HCT116 (cell line): Measurements from ENCODE around the gene TATDN2. TPM values are rescaled to one million over a fixed set of nuclear protein-coding genes. Genes with fewer than 3 reads are reported as not detected.

ENCODE experiments used
- ATAC-seq: fragments of 200-7000 bp; cut with Tn5 transposase; 2 replicates; pipeline ENCODE4 v1.9.1; 2020; ENCODE audit warnings: mild to moderate bottlenecking, moderate library complexity
- BruUV-seq: library from RNA; stranded (reverse); fragments of 400-500 nt; replicated peaks from 2 replicates; lab custom pipeline; 2021; lab: Mats Ljungman, UMichigan
- CTCF ChIA-PET: fragments of 300-600 bp; sonication (Branson Sonifier 250); formaldehyde crosslinking; loops from one replicate; lab custom pipeline; 2021; ENCODE audit warnings: antibody characterized with exemption; lab: Charles Lee
- POLR2A ChIA-PET: fragments of 300-600, 350-600 bp; sonication (Branson Sonifier 250); formaldehyde crosslinking; loops from one replicate; lab custom pipeline; 2021; ENCODE audit warnings: antibody characterized with exemption; lab: Charles Lee
- RAD21 ChIA-PET, 2 experiments: fragments of 300-600 bp; sonication (Branson Sonifier 250); formaldehyde crosslinking; loops; one replicate each; lab custom pipeline; 2023; ENCODE audit warnings: low total read pairs in 2 of 2; ENCODE audit not compliant: uncharacterized antibody in 2 of 2, unreplicated experiment in 2 of 2, low non-redundant PET in 1 of 2; lab: Charles Lee
- DNase-seq: peaks from one replicate; pipeline ENCODE4 v3.0.0-alpha.2; 2010; ENCODE audit warnings: low read depth, low spot score
- H2AFZ ChIP-seq: fragments of 200-600 bp; shearing (Covaris generic), sonication (generic); 2 replicates; pipeline ENCODE4 v1.6.1; 2017; ENCODE audit warnings: low read depth, mixed run types, mixed read lengths, antibody characterized with exemption, low read length; ENCODE audit not compliant: poor library complexity, severe bottlenecking
- H3K27ac ChIP-seq: 2 replicates; pipeline ENCODE4 v1.5.1; 2012; ENCODE audit warnings: low read depth, low read length
- H3K27me3 ChIP-seq: fragments of 200-600 bp; sonication (generic); 2 replicates; pipeline ENCODE4 v1.6.1; 2016; ENCODE audit warnings: mixed run types, low read length, mixed read lengths; ENCODE audit not compliant: insufficient read depth
- H3K36me3 ChIP-seq, 2 experiments: fragments of 200-500 bp in 1 of 2; fragments of 200-600 bp in 1 of 2; sonication (Bioruptor generic) in 1 of 2; sonication (generic) in 1 of 2; 2 replicates each; pipeline versions ENCODE4 v1.5.1 to v1.6.1; 2014 to 2016; ENCODE audit warnings: low read length in 2 of 2, inconsistent platforms in 1 of 2, mixed read lengths in 1 of 2, mixed run types in 1 of 2; ENCODE audit not compliant: insufficient read depth in 2 of 2, control insufficient read depth in 1 of 2
- H3K4me1 ChIP-seq, 2 experiments: fragments of 200-600 bp in 1 of 2; sonication (generic) in 1 of 2; 2 replicates each; pipeline versions ENCODE4 v1.5.1 to v1.6.1; 2012 to 2017; ENCODE audit warnings: low read length in 2 of 2, inconsistent platforms in 1 of 2, mild to moderate bottlenecking in 1 of 2, mixed read lengths in 1 of 2, mixed run types in 1 of 2, moderate library complexity in 1 of 2; ENCODE audit not compliant: insufficient read depth in 2 of 2, control insufficient read depth in 1 of 2
- H3K4me2 ChIP-seq: fragments of 200-600 bp; sonication (generic); 2 replicates; pipeline ENCODE4 v1.6.1; 2017; ENCODE audit warnings: mixed run types, low read length, mixed read lengths
- H3K4me3 ChIP-seq, 2 experiments: fragments of 200-600 bp in 1 of 2; sonication (generic) in 1 of 2; replicated peaks in 1 of 2; 2 replicates each; pipeline ENCODE4 v1.5.1; 2011 to 2016; ENCODE audit warnings: low read length in 2 of 2, control low read depth in 1 of 2, low read depth in 1 of 2, mild to moderate bottlenecking in 1 of 2, mixed read lengths in 1 of 2, mixed run types in 1 of 2
- H3K79me2 ChIP-seq: fragments of 200-600 bp; sonication (generic); 2 replicates; pipeline ENCODE4 v1.6.1; 2017; ENCODE audit warnings: mild to moderate bottlenecking, mixed run types, low read length, moderate library complexity, mixed read lengths; ENCODE audit not compliant: insufficient read depth
- H3K9ac ChIP-seq: fragments of 200-600 bp; sonication (generic); 2 replicates; pipeline ENCODE4 v1.6.1; 2016; ENCODE audit warnings: low read length, mixed read lengths
- H3K9me2 ChIP-seq: fragments of 200-600 bp; sonication (generic), shearing (Covaris generic); 2 replicates; pipeline ENCODE4 v1.6.1; 2017; ENCODE audit warnings: mixed run types, mild to moderate bottlenecking, moderate library complexity; ENCODE audit not compliant: insufficient read depth
- H3K9me3 ChIP-seq, 2 experiments: fragments of 200-500 bp in 1 of 2; fragments of 200-600 bp in 1 of 2; sonication (Bioruptor generic) in 1 of 2; sonication (generic) in 1 of 2; 2 replicates each; pipeline ENCODE4 v1.6.1; 2014 to 2017; ENCODE audit warnings: low read length in 2 of 2, mixed read lengths in 2 of 2, inconsistent platforms in 1 of 2, low read depth in 1 of 2, mild to moderate bottlenecking in 1 of 2, mixed run types in 1 of 2, moderate library complexity in 1 of 2; ENCODE audit not compliant: control insufficient read depth in 1 of 2, insufficient read depth in 1 of 2
- H4K20me1 ChIP-seq: fragments of 200-600 bp; sonication (generic), shearing (Covaris generic); 2 replicates; pipeline ENCODE4 v1.6.1; 2017; ENCODE audit warnings: mixed run types, mild to moderate bottlenecking, moderate library complexity; ENCODE audit not compliant: insufficient read depth
- TCF7L2 ChIP-seq: IDR thresholded peaks from 2 replicates; pipeline ENCODE4 v1.7.0; 2011; ENCODE audit warnings: borderline replicate concordance, inconsistent platforms; ENCODE audit not compliant: insufficient read depth, insufficient read length; ENCODE audit errors: extremely low read depth
- ZFX ChIP-seq: fragments of 450-650 bp; IDR thresholded peaks from 2 replicates; pipeline ENCODE4 v1.6.1; 2017
- intact Hi-C: fragments of 100-400 bp; cut with micrococcal nuclease; formaldehyde crosslinking; loops from 2 replicates; pipeline ENCODE4 v1.10.0; 2022
- total RNA-seq: library from RNA; stranded (reverse); gene quantifications from one replicate; pipeline ENCODE4 v1.2.1, GENCODE V29; 2021; ENCODE audit not compliant: unreplicated experiment

Gene TATDN2
- total RNA-seq, 1 experiment from 2014 or later: 26.8 TPM

DNA sequence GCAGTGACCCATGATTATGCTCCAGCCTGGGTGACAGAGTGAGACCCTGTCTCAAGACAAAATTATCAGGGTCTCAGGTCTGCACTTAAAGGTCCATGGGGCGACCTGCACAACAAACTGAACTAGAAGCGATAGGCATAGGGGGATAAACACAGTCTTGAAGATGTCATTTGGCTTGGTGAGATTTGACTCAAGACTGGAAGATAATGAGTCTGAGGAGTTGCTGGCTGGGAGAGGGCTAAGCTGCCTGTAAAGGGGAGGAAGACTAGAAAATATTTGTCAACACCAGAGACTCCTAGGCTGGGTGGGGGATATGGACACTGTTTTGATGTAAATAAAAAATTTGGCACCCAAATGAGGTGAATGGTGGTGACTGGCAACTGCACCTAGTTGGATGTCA is 24.7 kb downstream of the TATDN2 start:
- ChIA-PET CTCF (interaction anchor here (1.6 kb wide), 1 partner anchor 9 kb away, joined by 4 read pairs; no protein-coding TSS in a partner anchor), POLR2A (no interaction called here)
- no peaks in the 10 kb centered on the region for H3K9me3 ChIP-seq
- H3K4me3 ChIP-seq: no peak overlapping the region
- H3K27me3 ChIP-seq: no peaks in the 10 kb centered on the region
- H3K79me2 ChIP-seq: peaks cover 95% of the 10 kb centered on the region
- H3K4me1 ChIP-seq: no peaks in the 10 kb centered on the region
- no peak for ATAC-seq
- H3K36me3 ChIP-seq: peaks cover 14 to 29% of the 10 kb centered on the region in 2 experiments
- H3K9me2 ChIP-seq: no peaks in the 10 kb centered on the region
- intact Hi-C loops: no loop called here
- TF ChIP-seq ZFX: no peak
- TF ChIP-seq, all 23 proteins: peak for 0
- Histone ChIP-seq H2AFZ (no peak overlapping the region), H3K9ac (no peak overlapping the region), H3K27ac (no peak overlapping the region), H3K4me2 (no peak overlapping the region), H4K20me1 (no peaks in the 10 kb centered on the region)
- RAD21 ChIA-PET: no interaction called here
- no TSS peak for BruUV-seq
- no peak for DNase-seq

DNA sequence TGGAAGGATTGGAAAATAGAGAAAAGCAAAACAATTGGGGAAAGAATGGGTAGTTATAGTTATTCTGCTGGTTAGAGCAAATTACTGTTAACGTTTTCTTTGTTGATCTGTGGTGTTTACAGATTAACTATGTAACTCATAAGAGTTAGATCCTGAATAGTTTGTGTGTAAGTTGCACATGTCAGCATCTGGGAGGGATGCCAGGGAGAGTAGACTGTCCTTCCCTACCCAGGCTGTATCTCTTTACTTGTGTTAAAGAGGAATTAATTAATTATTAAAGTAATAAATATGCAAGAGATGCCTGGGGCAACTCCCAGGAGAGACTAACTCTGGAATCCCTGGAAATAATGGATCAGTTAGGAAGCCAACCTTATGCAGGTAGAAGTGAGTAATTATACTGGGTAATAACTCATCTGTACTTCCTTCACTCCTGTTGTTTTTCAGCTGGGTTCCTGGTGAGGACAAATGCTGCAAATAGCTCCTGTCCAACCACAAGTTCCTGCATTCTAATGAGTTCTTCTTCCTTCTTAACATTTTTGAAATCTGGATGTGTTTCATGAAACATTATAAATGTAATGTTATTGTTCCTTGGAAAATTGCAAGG is 25.5 kb downstream of the TATDN2 start:
- no peak overlapping the region for H3K27ac ChIP-seq
- H2AFZ ChIP-seq: no peak overlapping the region
- ChIA-PET RAD21 (no interaction called here), CTCF (interaction anchor here (1.6 kb wide), 1 partner anchor 10 kb away, joined by 4 read pairs; no protein-coding TSS in a partner anchor), POLR2A (no interaction called here)
- DNase-seq (no peak), ATAC-seq (no peak)
- H3K4me3 ChIP-seq: no peak overlapping the region
- H3K27me3 ChIP-seq: no peaks in the 10 kb centered on the region
- intact Hi-C loops: no loop called here
- peaks cover 87% of the 10 kb centered on the region for H3K79me2 ChIP-seq
- no peaks in the 10 kb centered on the region for H4K20me1 ChIP-seq
- H3K9ac ChIP-seq: no peak overlapping the region
- no peaks in the 10 kb centered on the region for H3K9me2 ChIP-seq
- no TSS peak for BruUV-seq
- H3K9me3 ChIP-seq: no peaks in the 10 kb centered on the region
- H3K4me2 ChIP-seq: no peak overlapping the region
- peaks cover 11 to 34% of the 10 kb centered on the region in 2 experiments for H3K36me3 ChIP-seq
- no peaks in the 10 kb centered on the region for H3K4me1 ChIP-seq
- TF ChIP-seq TCF7L2: no peak
